PC-3 (cell line): ENCODE data around the gene TSFM. TPM values are rescaled to one million over a fixed set of nuclear protein-coding genes. Genes with fewer than 3 reads are reported as not detected.
A peak's percentile ranks its signal among the peaks of the same experiment; 100 is the strongest.

ENCODE experiments used
- ATAC-seq: fragments of 200-7000 bp; cut with Tn5 transposase; 2 replicates; pipeline ENCODE4 v1.9.1; 2020; ENCODE audit warnings: mild to moderate bottlenecking, moderate library complexity
- BruUV-seq: library from RNA; stranded (reverse); fragments of 400-500 nt; replicated peaks from 2 replicates; lab custom pipeline; 2021; lab: Mats Ljungman, UMichigan
- CTCF ChIA-PET: fragments of 300-600 bp; sonication (Branson Sonifier 250); formaldehyde crosslinking; loops from one replicate; lab custom pipeline; 2022; ENCODE audit warnings: antibody characterized with exemption; lab: Charles Lee
- POLR2A ChIA-PET: fragments of 300-600 bp; sonication (Branson Sonifier 250); formaldehyde crosslinking; loops from one replicate; lab custom pipeline; 2022; ENCODE audit warnings: antibody characterized with exemption; ENCODE audit not compliant: unreplicated experiment; lab: Charles Lee
- DNase-seq: peaks from one replicate; pipeline ENCODE4 v3.0.0-alpha.2; 2015
- H2AFZ ChIP-seq: fragments of 300-600 bp; sonication (generic); 2 replicates; pipeline ENCODE4 v1.6.0; 2016; ENCODE audit warnings: antibody characterized with exemption, low read length
- H3F3A ChIP-seq: fragments of 300-600 bp; sonication (generic); one replicate; pipeline ENCODE4 v1.6.0; 2017; ENCODE audit warnings: antibody characterized with exemption, low read length, control low read depth, mild to moderate bottlenecking; ENCODE audit not compliant: unreplicated experiment
- H3K27ac ChIP-seq: fragments of 300-600 bp; sonication (generic); 2 replicates; pipeline ENCODE4 v1.5.1; 2016; ENCODE audit warnings: mild to moderate bottlenecking, low read length
- H3K27me3 ChIP-seq: fragments of 300-600 bp; sonication (generic); 2 replicates; pipeline ENCODE4 v1.6.1; 2016; ENCODE audit warnings: low read length, mixed read lengths
- H3K36me3 ChIP-seq: fragments of 300-600 bp; sonication (generic); 2 replicates; pipeline ENCODE4 v1.6.1; 2016; ENCODE audit warnings: low read depth, mixed run types, low read length, mixed read lengths
- H3K4me1 ChIP-seq: fragments of 300-600 bp; sonication (generic); 2 replicates; pipeline ENCODE4 v1.5.1; 2016; ENCODE audit warnings: low read length; ENCODE audit not compliant: insufficient read depth
- H3K4me2 ChIP-seq: fragments of 300-600 bp; sonication (generic); 2 replicates; pipeline ENCODE4 v1.6.0; 2016; ENCODE audit warnings: low read length
- H3K4me3 ChIP-seq: fragments of 300-600 bp; sonication (generic); 2 replicates; pipeline ENCODE4 v1.5.1; 2016; ENCODE audit warnings: mild to moderate bottlenecking, low read length, mixed read lengths
- H3K79me2 ChIP-seq: fragments of 300-600 bp; sonication (generic); 2 replicates; pipeline ENCODE4 v1.6.1; 2017; ENCODE audit warnings: low read length, mixed read lengths
- H3K9ac ChIP-seq: fragments of 300-600 bp; sonication (generic); 2 replicates; pipeline ENCODE4 v1.6.0; 2016; ENCODE audit warnings: mild to moderate bottlenecking, low read length
- H3K9me2 ChIP-seq: fragments of 300-600 bp; sonication (generic); replicated peaks from 2 replicates; pipeline ENCODE4 v1.6.1; 2016; ENCODE audit warnings: mixed run types, low read length, mixed read lengths
- H3K9me3 ChIP-seq: fragments of 300-600 bp; sonication (generic); 2 replicates; pipeline ENCODE4 v1.6.1; 2016; ENCODE audit warnings: low read length, mixed read lengths
- H4K20me1 ChIP-seq: fragments of 300-600 bp; sonication (generic); 2 replicates; pipeline ENCODE4 v1.6.1; 2016; ENCODE audit warnings: low read length, mixed read lengths
- EZH2 ChIP-seq: fragments of 300-600 bp; sonication (generic); IDR thresholded peaks from one replicate; pipeline ENCODE4 v1.6.1; 2017; ENCODE audit warnings: antibody characterized with exemption, mild to moderate bottlenecking, low read length; ENCODE audit not compliant: unreplicated experiment
- EZH2phosphoT487 ChIP-seq: fragments of 300-600 bp; sonication (generic); IDR thresholded peaks from 2 replicates; pipeline ENCODE4 v1.6.1; 2018; ENCODE audit warnings: mild to moderate bottlenecking, antibody characterized with exemption, low read length, borderline replicate concordance
- intact Hi-C: fragments of 100-400 bp; cut with micrococcal nuclease; formaldehyde crosslinking; loops from 2 replicates; pipeline ENCODE4 v1.9.0; 2023
- total RNA-seq: library from RNA; depleted of rRNA; stranded (reverse); fragments of >200 nt; gene quantifications from 2 replicates; pipeline ENCODE4 v1.2.3, GENCODE V29; 2014
- TF ChIP-seq, protein P1 (sequence below): fragments of 300-600 bp; sonication (generic); conservative IDR thresholded peaks from 2 replicates; pipeline ENCODE4 v1.5.1; 2017; ENCODE audit warnings: antibody characterized with exemption, low read depth, mild to moderate bottlenecking, low read length

The TSFM gene
- total RNA-seq, 1 experiment from 2014 or later: 63.0 TPM

DNA sequence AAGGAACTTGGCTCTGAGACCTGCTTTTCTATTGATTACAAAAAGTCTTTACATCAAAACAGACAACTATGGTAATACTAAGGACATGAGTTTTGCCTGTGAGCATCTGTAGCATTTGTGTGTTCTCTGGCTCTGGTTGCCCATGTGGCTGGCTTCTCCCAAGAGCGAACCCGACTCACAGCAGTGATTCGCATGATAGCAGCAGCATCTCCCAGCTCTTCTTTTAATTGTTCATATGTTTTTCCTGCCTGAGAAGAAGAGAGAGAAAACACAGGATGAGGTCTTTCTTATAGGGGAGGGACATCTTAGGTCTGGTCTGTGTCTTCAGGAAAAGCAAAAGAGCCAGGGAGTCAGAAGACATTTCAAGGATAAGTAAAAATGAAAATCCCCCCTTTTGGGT, 18.4 kb downstream of the TSFM start:
- no TSS peak for BruUV-seq
- Histone ChIP-seq H3K36me3 (peaks cover 17% of the 10 kb centered on the region), H3K4me1 (no peaks in the 10 kb centered on the region; the same call in 1 of the 2 replicates), H3K4me2 (no peak overlapping the region), H3K9ac (no peak overlapping the region), H3K4me3 (no peak overlapping the region), H3F3A (no peaks in the 10 kb centered on the region), H3K9me3 (no peaks in the 10 kb centered on the region), H3K27ac (no peak overlapping the region), H4K20me1 (no peaks in the 10 kb centered on the region), H2AFZ (no peak overlapping the region), H3K27me3 (no peaks in the 10 kb centered on the region), H3K79me2 (0 out of 2 replicates have a peak, but pooled peaks cover 6% of the 10 kb centered on the region), H3K9me2 (no peaks in the 10 kb centered on the region)
- ChIA-PET POLR2A (no interaction called here), CTCF (no interaction called here)
- no peak for TF ChIP-seq EZH2phosphoT487
- TF ChIP-seq, protein P1, sequence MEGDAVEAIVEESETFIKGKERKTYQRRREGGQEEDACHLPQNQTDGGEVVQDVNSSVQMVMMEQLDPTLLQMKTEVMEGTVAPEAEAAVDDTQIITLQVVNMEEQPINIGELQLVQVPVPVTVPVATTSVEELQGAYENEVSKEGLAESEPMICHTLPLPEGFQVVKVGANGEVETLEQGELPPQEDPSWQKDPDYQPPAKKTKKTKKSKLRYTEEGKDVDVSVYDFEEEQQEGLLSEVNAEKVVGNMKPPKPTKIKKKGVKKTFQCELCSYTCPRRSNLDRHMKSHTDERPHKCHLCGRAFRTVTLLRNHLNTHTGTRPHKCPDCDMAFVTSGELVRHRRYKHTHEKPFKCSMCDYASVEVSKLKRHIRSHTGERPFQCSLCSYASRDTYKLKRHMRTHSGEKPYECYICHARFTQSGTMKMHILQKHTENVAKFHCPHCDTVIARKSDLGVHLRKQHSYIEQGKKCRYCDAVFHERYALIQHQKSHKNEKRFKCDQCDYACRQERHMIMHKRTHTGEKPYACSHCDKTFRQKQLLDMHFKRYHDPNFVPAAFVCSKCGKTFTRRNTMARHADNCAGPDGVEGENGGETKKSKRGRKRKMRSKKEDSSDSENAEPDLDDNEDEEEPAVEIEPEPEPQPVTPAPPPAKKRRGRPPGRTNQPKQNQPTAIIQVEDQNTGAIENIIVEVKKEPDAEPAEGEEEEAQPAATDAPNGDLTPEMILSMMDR: no peak
- no peak for TF ChIP-seq EZH2
- no peak for ATAC-seq
- DNase-seq: no peak
- intact Hi-C loops: no loop called here

DNA sequence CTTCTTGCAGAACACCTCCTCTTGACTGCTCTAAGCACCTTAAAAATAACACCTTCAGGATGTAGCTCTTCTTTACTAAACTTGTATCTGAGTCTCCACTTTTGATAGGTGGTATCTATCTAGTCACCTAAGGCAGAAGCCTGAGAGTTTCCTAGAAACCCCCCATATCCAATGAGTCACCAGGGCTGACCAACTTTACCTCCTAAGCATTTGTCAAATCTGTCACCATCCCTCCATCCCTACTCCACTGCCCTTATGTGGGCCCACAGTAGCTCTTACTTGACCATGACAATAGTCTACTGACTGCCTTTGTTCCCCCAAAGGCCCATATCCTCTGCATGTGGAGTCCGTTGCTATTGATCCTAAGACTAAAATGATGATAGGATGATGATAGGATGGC, 20.0 kb downstream of the TSFM start:
- Histone ChIP-seq H3K36me3 (peaks cover 2% of the 10 kb centered on the region; the same call in 1 of the 2 replicates), H3K9me3 (no peaks in the 10 kb centered on the region), H3F3A (no peaks in the 10 kb centered on the region), H2AFZ (no peak overlapping the region), H3K4me3 (no peak overlapping the region), H3K4me1 (no peaks in the 10 kb centered on the region), H3K9ac (no peak overlapping the region), H3K27ac (no peak overlapping the region), H3K9me2 (no peaks in the 10 kb centered on the region), H3K4me2 (no peak overlapping the region), H3K79me2 (no peaks in the 10 kb centered on the region), H4K20me1 (no peaks in the 10 kb centered on the region), H3K27me3 (no peaks in the 10 kb centered on the region)
- ATAC-seq (no peak), DNase-seq (no peak)
- ChIA-PET CTCF (no interaction called here), POLR2A (interaction anchor here (0.5 kb wide), 1 partner anchor 42 kb away, joined by 9 read pairs; no protein-coding TSS in a partner anchor)
- TF ChIP-seq, protein P1: no peak
- TF ChIP-seq EZH2 (no peak), EZH2phosphoT487 (no peak)
- BruUV-seq: no TSS peak
- intact Hi-C loops: loop anchor here (1.0 kb wide), 1 partner anchor 103 kb away; no protein-coding TSS in a partner anchor

DNA sequence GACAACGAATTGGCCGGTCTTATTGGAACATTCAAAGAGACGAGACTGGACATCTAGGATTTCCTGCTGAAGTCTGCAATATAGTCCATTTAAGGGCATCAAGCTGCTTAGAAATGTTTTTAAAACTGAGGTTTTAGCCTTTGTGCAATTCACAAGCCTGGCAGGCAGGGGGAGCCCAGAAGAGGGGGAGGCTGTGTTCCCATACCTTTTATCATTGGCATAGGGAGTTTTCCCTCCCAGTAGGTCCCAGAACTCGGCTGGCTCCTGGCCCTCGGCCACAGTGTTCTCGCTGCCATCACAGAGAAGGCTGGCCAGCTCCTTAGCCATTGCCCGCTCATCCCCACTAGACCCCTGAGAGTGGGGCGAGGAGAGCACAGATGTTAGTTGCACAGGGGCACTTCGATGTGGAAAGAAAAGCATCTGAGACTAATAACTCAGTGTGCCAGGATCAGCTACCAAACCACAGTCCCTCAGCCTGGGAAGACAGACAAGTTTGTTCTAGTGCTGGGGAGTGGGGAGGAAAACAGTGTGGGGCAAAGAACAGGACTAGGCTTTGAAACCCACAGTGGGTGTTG, 20.8 kb downstream of the TSFM start:
- BruUV-seq: no TSS peak

More for the DNA sequence above, 20.8 kb downstream of the TSFM start:
- H3K36me3 ChIP-seq: no peaks in the 10 kb centered on the region; the same call in 1 of the 2 replicates
- no peak overlapping the region for H2AFZ ChIP-seq
- CTCF ChIA-PET: no interaction called here
- H3K9me2 ChIP-seq: no peaks in the 10 kb centered on the region
- no peaks in the 10 kb centered on the region for H3K27me3 ChIP-seq
- no peak overlapping the region for H3K4me2 ChIP-seq
- no peak overlapping the region for H3K4me3 ChIP-seq
- no peak overlapping the region for H3K9ac ChIP-seq
- TF ChIP-seq EZH2phosphoT487: no peak
- TF ChIP-seq, protein P1: peak; percentile 82
- H3K79me2 ChIP-seq: no peaks in the 10 kb centered on the region
- ATAC-seq (peak; percentile 60), DNase-seq (peak; percentile 60)
- intact Hi-C loops: loop anchor here (1.0 kb wide), 1 partner anchor 102 kb away; no protein-coding TSS in a partner anchor
- H3K27ac ChIP-seq: no peak overlapping the region
- no peaks in the 10 kb centered on the region for H3K9me3 ChIP-seq
- H3K4me1 ChIP-seq: no peaks in the 10 kb centered on the region
- H4K20me1 ChIP-seq: no peaks in the 10 kb centered on the region
- no peaks in the 10 kb centered on the region for H3F3A ChIP-seq
- POLR2A ChIA-PET: interaction anchor here (0.5 kb wide), 1 partner anchor 49 kb away, joined by 3 read pairs; no protein-coding TSS in a partner anchor
